Liver (tissue), 3 donors: ENCODE results near the gene POU4F1.

Source experiments
- GABPA ChIP-seq, 2 donors: IDR thresholded peaks in 1 of 2; conservative IDR thresholded peaks in 1 of 2; 2 replicates each; pipeline ENCODE4 v1.6.1; 2016; ENCODE audit warnings: antibody characterized with exemption in 2 of 2, mild to moderate bottlenecking in 1 of 2, moderate library complexity in 1 of 2
- RAD21 ChIP-seq, 2 donors: IDR thresholded peaks; 2 replicates each; pipeline ENCODE4 v1.6.1; 2016; ENCODE audit warnings: antibody characterized with exemption in 2 of 2, mild to moderate bottlenecking in 2 of 2
- TF ChIP-seq, protein P1 (sequence below): fragments of 150-350 bp; IDR thresholded peaks from 2 replicates; pipeline ENCODE4 v1.5.1; 2017; ENCODE audit warnings: improper control_type of control experiment, low read depth, low read length; ENCODE audit not compliant: missing input control
- donor health status: healthy.
- donor health status: healthy.

DNA sequence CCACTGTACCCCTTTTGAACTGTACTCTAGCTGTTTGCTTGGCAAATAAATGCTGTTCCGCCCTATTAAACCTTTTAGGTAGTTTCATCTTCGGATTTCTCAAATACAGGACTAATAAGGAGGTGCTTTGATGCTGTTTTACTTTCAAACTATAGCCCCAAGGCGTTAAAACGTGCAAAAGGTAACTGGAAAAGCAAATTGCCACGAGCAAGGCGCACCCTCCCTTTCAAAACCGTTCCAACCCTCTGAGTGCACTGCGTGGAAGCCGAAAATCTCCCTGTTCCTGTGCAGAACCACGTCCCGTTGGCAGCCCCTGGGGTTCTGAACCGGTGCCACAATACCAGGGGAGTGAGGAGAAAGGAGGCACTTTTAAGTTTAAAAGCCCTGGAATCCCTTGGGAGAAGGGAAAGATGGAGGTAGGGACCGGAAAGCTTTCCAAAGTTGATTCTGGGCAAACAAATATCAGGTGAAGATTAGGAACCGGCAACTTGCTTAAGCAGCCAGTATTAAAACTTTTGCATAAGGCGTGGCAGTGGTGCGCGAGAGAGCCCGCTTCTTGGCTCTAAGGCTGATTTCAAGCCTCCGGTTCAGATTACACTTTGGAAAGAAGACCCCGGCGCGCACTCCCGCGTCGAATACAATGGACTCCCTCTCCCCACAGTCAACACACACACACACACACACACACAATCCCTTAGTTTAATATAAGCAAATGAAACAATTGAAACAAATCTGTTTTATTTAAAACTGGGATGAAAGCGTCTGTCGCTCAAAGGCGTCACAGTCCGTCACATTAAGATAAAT, 9.5 kb downstream of the POU4F1 start:
- TF ChIP-seq, protein P1, sequence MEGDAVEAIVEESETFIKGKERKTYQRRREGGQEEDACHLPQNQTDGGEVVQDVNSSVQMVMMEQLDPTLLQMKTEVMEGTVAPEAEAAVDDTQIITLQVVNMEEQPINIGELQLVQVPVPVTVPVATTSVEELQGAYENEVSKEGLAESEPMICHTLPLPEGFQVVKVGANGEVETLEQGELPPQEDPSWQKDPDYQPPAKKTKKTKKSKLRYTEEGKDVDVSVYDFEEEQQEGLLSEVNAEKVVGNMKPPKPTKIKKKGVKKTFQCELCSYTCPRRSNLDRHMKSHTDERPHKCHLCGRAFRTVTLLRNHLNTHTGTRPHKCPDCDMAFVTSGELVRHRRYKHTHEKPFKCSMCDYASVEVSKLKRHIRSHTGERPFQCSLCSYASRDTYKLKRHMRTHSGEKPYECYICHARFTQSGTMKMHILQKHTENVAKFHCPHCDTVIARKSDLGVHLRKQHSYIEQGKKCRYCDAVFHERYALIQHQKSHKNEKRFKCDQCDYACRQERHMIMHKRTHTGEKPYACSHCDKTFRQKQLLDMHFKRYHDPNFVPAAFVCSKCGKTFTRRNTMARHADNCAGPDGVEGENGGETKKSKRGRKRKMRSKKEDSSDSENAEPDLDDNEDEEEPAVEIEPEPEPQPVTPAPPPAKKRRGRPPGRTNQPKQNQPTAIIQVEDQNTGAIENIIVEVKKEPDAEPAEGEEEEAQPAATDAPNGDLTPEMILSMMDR = no peak
- no peak for TF ChIP-seq GABPA (IDR thresholded peaks at IDR 0.05 in 1 of 2, conservative IDR thresholded peaks at IDR 0.05 in 1 of 2)
- TF ChIP-seq RAD21 (IDR thresholded peaks at IDR 0.05) = no peak
